Liver (tissue), 9 donors: Measurements from ENCODE around the gene P2RY8. TPM values are rescaled to one million over a fixed set of nuclear protein-coding genes. Genes with fewer than 3 reads are reported as not detected.

ENCODE experiments used
- DNase-seq: peaks from one replicate; pipeline ENCODE4 v3.0.0-alpha.2; 2017; ENCODE audit warnings: low spot score
- H3K27ac ChIP-seq, 2 donors: one replicate each; pipeline ENCODE4 v1.7.0; 2013; ENCODE audit warnings: inconsistent platforms in 2 of 2, low read length in 2 of 2, control low read depth in 1 of 2, low read depth in 1 of 2, mild to moderate bottlenecking in 1 of 2
- H3K27me3 ChIP-seq, 4 donors: one replicate each; pipeline versions ENCODE4 v1.6.1 to v1.7.0; 2013; ENCODE audit warnings: low read length in 3 of 4, inconsistent platforms in 1 of 4, mild to moderate bottlenecking in 1 of 4, moderate library complexity in 1 of 4; ENCODE audit not compliant: control insufficient read depth in 4 of 4, insufficient read depth in 4 of 4
- H3K36me3 ChIP-seq, 4 donors: one replicate each; pipeline versions ENCODE4 v1.6.1 to v1.7.0; 2013; ENCODE audit warnings: low read length in 3 of 4, mild to moderate bottlenecking in 3 of 4, low read depth in 1 of 4, moderate library complexity in 1 of 4; ENCODE audit not compliant: control insufficient read depth in 4 of 4, insufficient read depth in 3 of 4
- H3K4me1 ChIP-seq, 4 donors: one replicate each; pipeline versions ENCODE4 v1.6.1 to v1.7.0; 2013; ENCODE audit warnings: low read length in 3 of 4, mild to moderate bottlenecking in 3 of 4, moderate library complexity in 1 of 4; ENCODE audit not compliant: control insufficient read depth in 4 of 4, insufficient read depth in 4 of 4
- H3K4me3 ChIP-seq, 3 donors: one replicate each; pipeline versions ENCODE4 v1.6.1 to v1.7.0; 2013; ENCODE audit warnings: low read length in 3 of 3, control low read depth in 1 of 3, low read depth in 1 of 3, mild to moderate bottlenecking in 1 of 3
- H3K9ac ChIP-seq, 2 donors: one replicate each; pipeline ENCODE4 v1.7.0; 2013; ENCODE audit warnings: low read length in 2 of 2, mild to moderate bottlenecking in 2 of 2, moderate library complexity in 2 of 2, control low read depth in 1 of 2, low read depth in 1 of 2
- H3K9me3 ChIP-seq, 4 donors: one replicate each; pipeline versions ENCODE4 v1.6.1 to v1.7.0; 2013; ENCODE audit warnings: low read length in 3 of 4; ENCODE audit not compliant: control insufficient read depth in 4 of 4
- EGR1 ChIP-seq, 2 donors: IDR thresholded peaks; 2 replicates each; pipeline ENCODE4 v1.6.1; 2016 to 2018; ENCODE audit warnings: antibody characterized with exemption in 2 of 2, low read depth in 2 of 2
- FOXA1 ChIP-seq: IDR thresholded peaks from 2 replicates; pipeline ENCODE4 v1.6.1; 2016; ENCODE audit warnings: antibody characterized with exemption
- FOXA2 ChIP-seq: IDR thresholded peaks from 2 replicates; pipeline ENCODE4 v1.6.1; 2016; ENCODE audit warnings: antibody characterized with exemption
- GABPA ChIP-seq, 2 donors: IDR thresholded peaks in 1 of 2; conservative IDR thresholded peaks in 1 of 2; 2 replicates each; pipeline ENCODE4 v1.6.1; 2016; ENCODE audit warnings: antibody characterized with exemption in 2 of 2, mild to moderate bottlenecking in 1 of 2, moderate library complexity in 1 of 2
- HNF4A ChIP-seq, 2 donors: conservative IDR thresholded peaks; 2 replicates each; pipeline ENCODE4 v1.6.1; 2016; ENCODE audit warnings: antibody characterized with exemption in 2 of 2, mild to moderate bottlenecking in 2 of 2
- HNF4G ChIP-seq: IDR thresholded peaks from 2 replicates; pipeline ENCODE4 v1.6.1; 2016; ENCODE audit warnings: antibody characterized with exemption
- JUND ChIP-seq, 2 donors: IDR thresholded peaks; 2 replicates each; pipeline ENCODE4 v1.6.1; 2016; ENCODE audit warnings: antibody characterized with exemption in 2 of 2
- NR2F2 ChIP-seq: IDR thresholded peaks from 2 replicates; pipeline ENCODE4 v1.6.1; 2016; ENCODE audit warnings: antibody characterized with exemption
- RAD21 ChIP-seq, 2 donors: IDR thresholded peaks; 2 replicates each; pipeline ENCODE4 v1.6.1; 2016; ENCODE audit warnings: antibody characterized with exemption in 2 of 2, mild to moderate bottlenecking in 2 of 2
- RXRA ChIP-seq, 2 donors: IDR thresholded peaks; 2 replicates each; pipeline ENCODE4 v1.6.1; 2017 to 2018; ENCODE audit warnings: antibody characterized with exemption in 2 of 2, mild to moderate bottlenecking in 1 of 2
- SP1 ChIP-seq: IDR thresholded peaks from 2 replicates; pipeline ENCODE4 v1.6.1; 2018; ENCODE audit warnings: antibody characterized with exemption, mild to moderate bottlenecking
- TAF1 ChIP-seq: conservative IDR thresholded peaks from 2 replicates; pipeline ENCODE4 v1.6.1; 2016; ENCODE audit warnings: antibody characterized with exemption, mild to moderate bottlenecking
- YY1 ChIP-seq: IDR thresholded peaks from 2 replicates; pipeline ENCODE4 v1.6.1; 2016; ENCODE audit warnings: antibody characterized with exemption, mild to moderate bottlenecking
- WGBS: extraction: QIAGEN DNeasy Blood & Tissue Kit; methylation state at CpG from one replicate; pipeline ENCODE4 v1.1.7; 2013; 5-methylcytosine and 5-hydroxymethylcytosine counted together
- polyA plus RNA-seq, 2 donors: library from polyadenylated mRNA; stranded (reverse) in 1 of 2; unstranded in 1 of 2; fragments of 200-250 nt in 1 of 2; fragments of >200 nt in 1 of 2; fragmentation: Nextera tagmentation in 1 of 2; extraction: Ambion mirVana in 1 of 2; gene quantifications; one replicate each; pipeline versions ENCODE4 v1.2.1 to v1.2.3, GENCODE V29; 2013 to 2015
- total RNA-seq, 2 donors: library from RNA; depleted of rRNA; stranded (reverse); fragments of >200 nt; gene quantifications; one replicate each; pipeline ENCODE4 v1.2.3, GENCODE V29; 2014
- TF ChIP-seq, protein P1 (sequence below): IDR thresholded peaks from 2 replicates; pipeline ENCODE4 v1.6.1; 2016; ENCODE audit warnings: antibody characterized with exemption
- TF ChIP-seq, protein P2 (sequence below): IDR thresholded peaks from 2 replicates; pipeline ENCODE4 v1.6.1; 2016; ENCODE audit warnings: antibody characterized with exemption, mild to moderate bottlenecking
- TF ChIP-seq, protein P3 (sequence below): IDR thresholded peaks from 2 replicates; pipeline ENCODE4 v1.6.1; 2016; ENCODE audit warnings: antibody characterized with exemption
- TF ChIP-seq, protein P4 (sequence below): fragments of 150-350 bp; IDR thresholded peaks from 2 replicates; pipeline ENCODE4 v1.5.1; 2017; ENCODE audit warnings: improper control_type of control experiment, low read depth, low read length; ENCODE audit not compliant: missing input control
- TF ChIP-seq, protein P5 (sequence below): IDR thresholded peaks from 2 replicates; pipeline ENCODE4 v1.6.1; 2016; ENCODE audit warnings: antibody characterized with exemption
- donor health status: healthy.
- donor health status: healthy.
- donor health status: healthy.
- donor health status: healthy.
- donor health status: healthy.

Gene P2RY8
- total and polyA plus RNA-seq, 4 donors: 0.24 to 4.4 (median 0.59) TPM

DNA sequence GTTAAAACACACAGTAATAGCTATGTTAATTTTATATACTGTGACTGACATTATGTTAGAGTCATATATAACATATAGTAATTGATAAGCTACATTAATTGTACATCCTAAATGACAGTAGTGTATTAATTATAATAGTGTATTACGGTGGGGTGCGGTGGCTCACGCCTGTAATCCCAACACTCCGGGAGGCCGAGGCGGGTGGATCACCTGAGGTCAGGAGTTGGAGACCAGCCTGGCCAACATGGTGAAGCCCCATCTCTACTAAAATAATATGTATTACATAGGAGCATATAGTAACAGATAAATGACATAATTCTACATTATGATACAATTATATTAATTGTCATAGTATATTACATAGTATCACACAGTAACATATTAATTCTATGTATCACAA, 96.5 kb downstream of the P2RY8 start:
- H3K27ac ChIP-seq: no peak overlapping the region
- H3K4me1 ChIP-seq: peaks cover 0 to 6% (median 0%) of the 10 kb centered on the region in 4 donors
- no peak for TF ChIP-seq RAD21 (IDR thresholded peaks at IDR 0.05)
- no peak for TF ChIP-seq SP1
- TF ChIP-seq, protein P1, sequence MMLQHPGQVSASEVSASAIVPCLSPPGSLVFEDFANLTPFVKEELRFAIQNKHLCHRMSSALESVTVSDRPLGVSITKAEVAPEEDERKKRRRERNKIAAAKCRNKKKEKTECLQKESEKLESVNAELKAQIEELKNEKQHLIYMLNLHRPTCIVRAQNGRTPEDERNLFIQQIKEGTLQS: no peak
- TF ChIP-seq, protein P2, sequence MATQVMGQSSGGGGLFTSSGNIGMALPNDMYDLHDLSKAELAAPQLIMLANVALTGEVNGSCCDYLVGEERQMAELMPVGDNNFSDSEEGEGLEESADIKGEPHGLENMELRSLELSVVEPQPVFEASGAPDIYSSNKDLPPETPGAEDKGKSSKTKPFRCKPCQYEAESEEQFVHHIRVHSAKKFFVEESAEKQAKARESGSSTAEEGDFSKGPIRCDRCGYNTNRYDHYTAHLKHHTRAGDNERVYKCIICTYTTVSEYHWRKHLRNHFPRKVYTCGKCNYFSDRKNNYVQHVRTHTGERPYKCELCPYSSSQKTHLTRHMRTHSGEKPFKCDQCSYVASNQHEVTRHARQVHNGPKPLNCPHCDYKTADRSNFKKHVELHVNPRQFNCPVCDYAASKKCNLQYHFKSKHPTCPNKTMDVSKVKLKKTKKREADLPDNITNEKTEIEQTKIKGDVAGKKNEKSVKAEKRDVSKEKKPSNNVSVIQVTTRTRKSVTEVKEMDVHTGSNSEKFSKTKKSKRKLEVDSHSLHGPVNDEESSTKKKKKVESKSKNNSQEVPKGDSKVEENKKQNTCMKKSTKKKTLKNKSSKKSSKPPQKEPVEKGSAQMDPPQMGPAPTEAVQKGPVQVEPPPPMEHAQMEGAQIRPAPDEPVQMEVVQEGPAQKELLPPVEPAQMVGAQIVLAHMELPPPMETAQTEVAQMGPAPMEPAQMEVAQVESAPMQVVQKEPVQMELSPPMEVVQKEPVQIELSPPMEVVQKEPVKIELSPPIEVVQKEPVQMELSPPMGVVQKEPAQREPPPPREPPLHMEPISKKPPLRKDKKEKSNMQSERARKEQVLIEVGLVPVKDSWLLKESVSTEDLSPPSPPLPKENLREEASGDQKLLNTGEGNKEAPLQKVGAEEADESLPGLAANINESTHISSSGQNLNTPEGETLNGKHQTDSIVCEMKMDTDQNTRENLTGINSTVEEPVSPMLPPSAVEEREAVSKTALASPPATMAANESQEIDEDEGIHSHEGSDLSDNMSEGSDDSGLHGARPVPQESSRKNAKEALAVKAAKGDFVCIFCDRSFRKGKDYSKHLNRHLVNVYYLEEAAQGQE: no peak
- no peak for TF ChIP-seq NR2F2
- TF ChIP-seq, protein P3, sequence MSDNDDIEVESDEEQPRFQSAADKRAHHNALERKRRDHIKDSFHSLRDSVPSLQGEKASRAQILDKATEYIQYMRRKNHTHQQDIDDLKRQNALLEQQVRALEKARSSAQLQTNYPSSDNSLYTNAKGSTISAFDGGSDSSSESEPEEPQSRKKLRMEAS: no peak
- no peak for TF ChIP-seq RXRA (IDR thresholded peaks at IDR 0.05)
- TF ChIP-seq, protein P4, sequence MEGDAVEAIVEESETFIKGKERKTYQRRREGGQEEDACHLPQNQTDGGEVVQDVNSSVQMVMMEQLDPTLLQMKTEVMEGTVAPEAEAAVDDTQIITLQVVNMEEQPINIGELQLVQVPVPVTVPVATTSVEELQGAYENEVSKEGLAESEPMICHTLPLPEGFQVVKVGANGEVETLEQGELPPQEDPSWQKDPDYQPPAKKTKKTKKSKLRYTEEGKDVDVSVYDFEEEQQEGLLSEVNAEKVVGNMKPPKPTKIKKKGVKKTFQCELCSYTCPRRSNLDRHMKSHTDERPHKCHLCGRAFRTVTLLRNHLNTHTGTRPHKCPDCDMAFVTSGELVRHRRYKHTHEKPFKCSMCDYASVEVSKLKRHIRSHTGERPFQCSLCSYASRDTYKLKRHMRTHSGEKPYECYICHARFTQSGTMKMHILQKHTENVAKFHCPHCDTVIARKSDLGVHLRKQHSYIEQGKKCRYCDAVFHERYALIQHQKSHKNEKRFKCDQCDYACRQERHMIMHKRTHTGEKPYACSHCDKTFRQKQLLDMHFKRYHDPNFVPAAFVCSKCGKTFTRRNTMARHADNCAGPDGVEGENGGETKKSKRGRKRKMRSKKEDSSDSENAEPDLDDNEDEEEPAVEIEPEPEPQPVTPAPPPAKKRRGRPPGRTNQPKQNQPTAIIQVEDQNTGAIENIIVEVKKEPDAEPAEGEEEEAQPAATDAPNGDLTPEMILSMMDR: no peak
- no peak for TF ChIP-seq HNF4A (conservative IDR thresholded peaks at IDR 0.05)
- no peak for TF ChIP-seq EGR1 (IDR thresholded peaks at IDR 0.05; ENCODE audit: low read depth in 2 of 2)
- TF ChIP-seq YY1: no peak
- no peak for TF ChIP-seq JUND (IDR thresholded peaks at IDR 0.05)
- no peak for TF ChIP-seq TAF1
- no peak for TF ChIP-seq FOXA2
- TF ChIP-seq, protein P5, sequence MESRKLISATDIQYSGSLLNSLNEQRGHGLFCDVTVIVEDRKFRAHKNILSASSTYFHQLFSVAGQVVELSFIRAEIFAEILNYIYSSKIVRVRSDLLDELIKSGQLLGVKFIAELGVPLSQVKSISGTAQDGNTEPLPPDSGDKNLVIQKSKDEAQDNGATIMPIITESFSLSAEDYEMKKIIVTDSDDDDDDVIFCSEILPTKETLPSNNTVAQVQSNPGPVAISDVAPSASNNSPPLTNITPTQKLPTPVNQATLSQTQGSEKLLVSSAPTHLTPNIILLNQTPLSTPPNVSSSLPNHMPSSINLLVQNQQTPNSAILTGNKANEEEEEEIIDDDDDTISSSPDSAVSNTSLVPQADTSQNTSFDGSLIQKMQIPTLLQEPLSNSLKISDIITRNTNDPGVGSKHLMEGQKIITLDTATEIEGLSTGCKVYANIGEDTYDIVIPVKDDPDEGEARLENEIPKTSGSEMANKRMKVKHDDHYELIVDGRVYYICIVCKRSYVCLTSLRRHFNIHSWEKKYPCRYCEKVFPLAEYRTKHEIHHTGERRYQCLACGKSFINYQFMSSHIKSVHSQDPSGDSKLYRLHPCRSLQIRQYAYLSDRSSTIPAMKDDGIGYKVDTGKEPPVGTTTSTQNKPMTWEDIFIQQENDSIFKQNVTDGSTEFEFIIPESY: no peak
- no peak for TF ChIP-seq FOXA1
- no peak for TF ChIP-seq GABPA (IDR thresholded peaks at IDR 0.05 in 1 of 2, conservative IDR thresholded peaks at IDR 0.05 in 1 of 2)
- TF ChIP-seq HNF4G: no peak
- WGBS: over 99% methylated on average over 6 of the region's 6 CpGs
- no peak for DNase-seq
- H3K4me3 ChIP-seq: no peak overlapping the region
- H3K9ac ChIP-seq: no peak overlapping the region
- H3K9me3 ChIP-seq: no peaks in the 10 kb centered on the region
- H3K36me3 ChIP-seq: peaks cover 3 to 11% (median 6%) of the 10 kb centered on the region in 4 donors
- no peaks in the 10 kb centered on the region for H3K27me3 ChIP-seq
